OCI-LY7 (cell line): ENCODE results near the gene PCID2. TPM values are rescaled to one million over a fixed set of nuclear protein-coding genes. Genes with fewer than 3 reads are reported as not detected.

ENCODE experiments used
- BruUV-seq: library from RNA; stranded (reverse); fragments of 400-500 nt; replicated peaks from 2 replicates; lab custom pipeline; 2021; lab: Mats Ljungman, UMichigan
- CTCF ChIA-PET: fragments of 300-600 bp; sonication (Branson Sonifier 250); formaldehyde crosslinking; loops from one replicate; lab custom pipeline; 2022; ENCODE audit warnings: antibody characterized with exemption; ENCODE audit not compliant: unreplicated experiment; lab: Charles Lee
- POLR2A ChIA-PET: fragments of 300-600 bp; sonication (Branson Sonifier 250); formaldehyde crosslinking; loops from one replicate; lab custom pipeline; 2022; ENCODE audit warnings: antibody characterized with exemption; lab: Charles Lee
- DNase-seq: peaks from one replicate; pipeline ENCODE4 v3.0.0-alpha.2; 2015; ENCODE audit warnings: low spot score
- H2AFZ ChIP-seq: fragments of 200-600 bp; sonication (generic), shearing (Covaris generic); 2 replicates; pipeline ENCODE4 v1.6.1; 2014; ENCODE audit warnings: mild to moderate bottlenecking, antibody characterized with exemption, low read length, moderate library complexity
- H3K27ac ChIP-seq: fragments of 200-600 bp; sonication (generic); 2 replicates; pipeline ENCODE4 v1.5.1; 2014; ENCODE audit warnings: mixed run types, low read depth, mild to moderate bottlenecking, moderate library complexity, low read length, inconsistent platforms; ENCODE audit not compliant: poor library complexity, severe bottlenecking
- H3K36me3 ChIP-seq: fragments of 200-600 bp; sonication (generic); 2 replicates; pipeline ENCODE4 v1.6.1; 2014; ENCODE audit warnings: mild to moderate bottlenecking, antibody characterized with exemption, low read length, moderate library complexity, mixed read lengths; ENCODE audit not compliant: insufficient read depth
- H3K4me1 ChIP-seq: fragments of 200-600 bp; sonication (generic); 2 replicates; pipeline ENCODE4 v1.5.1; 2014; ENCODE audit warnings: mild to moderate bottlenecking, low read length; ENCODE audit not compliant: insufficient read depth, poor library complexity, severe bottlenecking
- H3K4me2 ChIP-seq: fragments of 200-600 bp; sonication (generic); 2 replicates; pipeline ENCODE4 v1.6.1; 2014; ENCODE audit warnings: mild to moderate bottlenecking, low read length
- H3K4me3 ChIP-seq: fragments of 200-600 bp; sonication (generic); 2 replicates; pipeline ENCODE4 v1.5.1; 2014; ENCODE audit warnings: mild to moderate bottlenecking, low read depth, low read length; ENCODE audit not compliant: poor library complexity, severe bottlenecking
- H3K79me2 ChIP-seq: fragments of 200-600 bp; sonication (generic); 2 replicates; pipeline ENCODE4 v1.6.1; 2016; ENCODE audit warnings: low read depth, mild to moderate bottlenecking, low read length, moderate library complexity, mixed read lengths; ENCODE audit not compliant: insufficient read depth
- H3K9me2 ChIP-seq: fragments of 200-600 bp; sonication (generic); 2 replicates; pipeline ENCODE4 v1.6.1; 2016; ENCODE audit warnings: mild to moderate bottlenecking, low read length, mixed read lengths; ENCODE audit not compliant: insufficient read depth
- H3K9me3 ChIP-seq: fragments of 200-600 bp; sonication (generic); 2 replicates; pipeline ENCODE4 v1.6.1; 2014; ENCODE audit warnings: mild to moderate bottlenecking, mixed run types, low read length, mixed read lengths
- H4K20me1 ChIP-seq: fragments of 200-600 bp; sonication (generic); 2 replicates; pipeline ENCODE4 v1.6.1; 2014; ENCODE audit warnings: mild to moderate bottlenecking, antibody characterized with exemption, low read length, moderate library complexity, mixed read lengths; ENCODE audit not compliant: insufficient read depth
- CTCF ChIP-seq: fragments of 200-600 bp; sonication (generic); conservative IDR thresholded peaks from 2 replicates; pipeline ENCODE4 v1.5.1; 2014; ENCODE audit warnings: mild to moderate bottlenecking, antibody characterized with exemption, low read length, moderate library complexity, mixed read lengths
- EZH2phosphoT487 ChIP-seq: fragments of 200-600 bp; sonication (generic); IDR thresholded peaks from 2 replicates; pipeline ENCODE4 v1.6.1; 2018; ENCODE audit warnings: low read depth, borderline replicate concordance, mild to moderate bottlenecking, mixed run types, antibody characterized with exemption, low read length, moderate library complexity, mixed read lengths
- intact Hi-C: fragments of 100-400 bp; cut with micrococcal nuclease; formaldehyde crosslinking; loops from one replicate; pipeline ENCODE4 v1.10.0; 2022; ENCODE audit not compliant: unreplicated experiment
- total RNA-seq, 2 experiments: library from RNA; depleted of rRNA in 1 of 2; stranded (reverse); fragments of >200 nt in 1 of 2; shearing (Covaris generic) in 1 of 2; gene quantifications; 2 replicates each; pipeline ENCODE4 v1.2.3, GENCODE V29; 2014 to 2022

The PCID2 gene
- total RNA-seq, 2 experiments from 2014 or later, result 30.2 to 41.9 TPM

DNA sequence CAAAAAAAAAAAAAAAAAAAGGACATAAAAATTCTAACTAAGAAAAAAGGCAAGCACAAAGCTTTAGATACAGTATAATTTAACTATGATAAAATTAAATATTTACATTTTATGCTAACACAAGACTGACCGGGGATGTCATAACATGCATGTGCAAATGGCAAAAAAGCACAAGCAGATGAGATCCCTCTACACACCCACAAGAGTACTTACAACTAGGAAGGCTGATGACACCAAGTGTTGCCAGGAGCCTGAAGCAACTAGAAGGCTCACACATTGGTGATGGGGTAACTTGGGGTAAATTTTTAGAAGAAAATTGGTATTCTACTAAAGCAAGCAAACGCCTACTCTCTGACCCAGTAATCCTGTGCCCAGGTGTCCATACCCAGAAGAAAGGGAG, 6.7 kb downstream of the PCID2 start:
- H3K4me2 ChIP-seq, result no peak overlapping the region
- no TSS peak for BruUV-seq
- no peak for DNase-seq
- TF ChIP-seq EZH2phosphoT487, result no peak
- TF ChIP-seq CTCF, result no peak
- no peak overlapping the region for H3K4me3 ChIP-seq
- ChIA-PET CTCF (no interaction called here), POLR2A (interaction anchor here (0.7 kb wide), 1 partner anchor 569 kb away, joined by 5 read pairs; no protein-coding TSS in a partner anchor)
- intact Hi-C loops, result loop anchor here (10.0 kb wide), 1 partner anchor 383 kb away; the partner anchor contains the start of gene TFDP1
- no peaks in the 10 kb centered on the region for H4K20me1 ChIP-seq
- peaks cover 47% of the 10 kb centered on the region for H3K36me3 ChIP-seq
- H3K27ac ChIP-seq, result no peak overlapping the region
- no peak overlapping the region for H2AFZ ChIP-seq
- no peaks in the 10 kb centered on the region for H3K9me3 ChIP-seq
- peaks cover 7% of the 10 kb centered on the region for H3K4me1 ChIP-seq
- H3K79me2 ChIP-seq, result peaks cover 50% of the 10 kb centered on the region
- H3K9me2 ChIP-seq, result no peaks in the 10 kb centered on the region

DNA sequence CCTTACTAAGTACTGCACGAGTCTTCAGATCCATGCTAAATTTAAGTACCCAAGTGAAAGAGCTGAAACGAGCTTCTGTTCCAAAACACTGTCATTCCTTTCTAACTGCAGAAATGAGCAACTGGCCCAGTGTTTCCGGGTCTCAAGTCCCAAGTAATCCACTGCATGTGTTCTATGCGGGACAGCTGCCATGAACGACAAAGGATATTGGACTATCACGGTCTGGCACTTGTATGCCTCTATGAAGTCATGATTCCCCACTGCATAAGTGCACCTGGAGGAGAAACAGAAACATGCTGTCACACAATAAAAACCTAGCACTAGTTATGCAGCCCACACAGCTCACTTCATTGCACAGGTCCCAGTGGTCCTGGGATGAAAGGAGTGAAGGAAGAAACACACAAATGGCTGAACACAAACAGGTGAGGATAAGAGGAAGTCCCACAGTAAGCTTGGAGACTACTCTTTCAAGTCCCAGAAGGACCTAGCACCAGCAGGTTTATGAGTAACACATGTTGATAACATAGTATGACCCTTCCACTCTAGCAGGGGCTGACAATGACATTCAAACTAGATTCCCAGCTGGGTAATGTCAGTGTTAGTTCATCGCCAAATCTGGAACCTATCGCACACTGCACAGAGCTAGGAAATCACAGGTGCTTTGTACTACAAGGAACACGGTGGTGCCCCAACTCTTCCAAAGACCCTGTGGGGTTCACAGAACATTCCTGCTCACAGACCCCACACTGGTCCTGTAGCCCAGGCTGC, 11.3 kb downstream of the PCID2 start:
- TF ChIP-seq EZH2phosphoT487 (no peak), CTCF (no peak)
- H3K9me3 ChIP-seq, result no peaks in the 10 kb centered on the region
- no peak for DNase-seq
- intact Hi-C loops, result no loop called here
- H3K79me2 ChIP-seq, result peaks cover 12% of the 10 kb centered on the region
- no peak overlapping the region for H3K4me2 ChIP-seq
- BruUV-seq, result no TSS peak
- H3K4me3 ChIP-seq, result no peak overlapping the region
- ChIA-PET POLR2A (interaction anchor here (0.9 kb wide), 1 partner anchor 16 kb away, joined by 3 read pairs; no protein-coding TSS in a partner anchor), CTCF (no interaction called here)
- no peak overlapping the region for H2AFZ ChIP-seq
- H3K9me2 ChIP-seq, result no peaks in the 10 kb centered on the region
- no peak overlapping the region for H3K27ac ChIP-seq
- peaks cover 73% of the 10 kb centered on the region for H3K36me3 ChIP-seq
- H3K4me1 ChIP-seq, result no peaks in the 10 kb centered on the region
- H4K20me1 ChIP-seq, result no peaks in the 10 kb centered on the region

- no peaks in the 10 kb centered on the region for H3K4me1 ChIP-seq
- no TSS peak for BruUV-seq
- no peaks in the 10 kb centered on the region; the same call in 1 of the 2 replicates for H3K79me2 ChIP-seq
- H3K9me2 ChIP-seq, result no peaks in the 10 kb centered on the region
- H3K27ac ChIP-seq, result no peak overlapping the region
- H3K36me3 ChIP-seq, result peaks cover 78% of the 10 kb centered on the region
- H2AFZ ChIP-seq, result no peak overlapping the region
- POLR2A ChIA-PET, result interaction anchor here (0.6 kb wide), 1 partner anchor 74 kb away, joined by 3 read pairs; no protein-coding TSS in a partner anchor
- intact Hi-C loops, result no loop called here
- CTCF ChIA-PET, result no interaction called here
- no peak overlapping the region for H3K4me2 ChIP-seq
- H4K20me1 ChIP-seq, result no peaks in the 10 kb centered on the region
- H3K9me3 ChIP-seq, result no peaks in the 10 kb centered on the region
- DNase-seq, result no peak
- no peak overlapping the region for H3K4me3 ChIP-seq
- no peak for TF ChIP-seq EZH2phosphoT487
- no peak for TF ChIP-seq CTCF
Observed at GRCh38 chr13:113195360-113195759, 13.1 kb downstream of the PCID2 start.
